Measurements from ENCODE around the gene MED9. TPM values are rescaled to one million over a fixed set of nuclear protein-coding genes. Genes with fewer than 3 reads are reported as not detected.
A peak's percentile ranks its signal among the peaks of the same experiment; 100 is the strongest.
"Not testable (repeated sequence)": the region's sequence is repeated elsewhere in the genome, so short reads cannot be mapped to it uniquely, and the experiment has no call there.

MED9 gene
- total RNA-seq (10 to 100 TPM; 14.2 to 15.4 TPM), polyA plus RNA-seq (10 to 100 TPM; 10.8 to 12.4 TPM)
- long read RNA-seq, donor 1, transcript MED9-201 (2 exons, 2,228 nt) = major isoform, 15 of 16 reads
- long read RNA-seq, donor 1, partial matches to known transcripts = 0 of 16 reads
- long read RNA-seq, donor 1, other reads (novel, unspliced or antisense) = 0 of 16 reads
- long read RNA-seq, donor 2, partial matches to known transcripts = 0 of 4 reads
- long read RNA-seq, donor 2, other reads (novel, unspliced or antisense) = 0 of 4 reads
- long read RNA-seq, donor 3, transcript MED9-201 (2 exons, 2,228 nt) = major isoform, 5 of 7 reads
- long read RNA-seq, donor 3, partial matches to known transcripts = 0 of 7 reads
- long read RNA-seq, donor 3, other reads (novel, unspliced or antisense) = 0 of 7 reads
- long read RNA-seq, donor 4, partial matches to known transcripts = 0 of 4 reads
- long read RNA-seq, donor 4, other reads (novel, unspliced or antisense) = 0 of 4 reads
- long read RNA-seq, donor 5, transcript MED9-201 (2 exons, 2,228 nt) = major isoform, 12 of 13 reads
- long read RNA-seq, donor 5, partial matches to known transcripts = 0 of 13 reads
- long read RNA-seq, donor 5, other reads (novel, unspliced or antisense) = 0 of 13 reads

GRCh38 chr17:17476865-17477467 is at the start of gene MED9:
MED9 (plus strand) TSS chr17:17477000; CDS start chr17:17477042, 42 bp downstream.
- H3K27ac ChIP-seq (ENCODE audit: low read depth in 1 of 2, low read length in 1 of 2) = peak within 1 kb of the TSS; percentile 86 to 97
- peaks cover 4 to 17% (median 10%) of the 10 kb centered on the region in 5 donors for H3K4me1 ChIP-seq (ENCODE audit: control insufficient read depth in 5 of 5, insufficient read depth in 5 of 5, low read length in 5 of 5)
- WGBS, 2 donors = 0% methylated on average over 41 to 47 of the region's 47 CpGs
- H3K36me3 ChIP-seq (ENCODE audit: control insufficient read depth in 4 of 4, insufficient read depth in 4 of 4, low read length in 4 of 4) = peaks cover 0 to 4% (median 1%) of the 10 kb centered on the region in 4 donors
- ATAC-seq (ENCODE audit: insufficient read depth, low FRiP score) (peak; percentile 93), DNase-seq (peak; percentile 94 to 96 (median 96))
- H3K9me3 ChIP-seq (ENCODE audit: control insufficient read depth in 4 of 4, insufficient read depth in 3 of 4, low read length in 3 of 4) = no peaks in the 10 kb centered on the region
- peaks cover 0 to 2% (median 0%) of the 10 kb centered on the region in 3 donors for H3K27me3 ChIP-seq (ENCODE audit: control insufficient read depth in 3 of 3, insufficient read depth in 3 of 3, low read length in 2 of 3)
- peak within 1 kb of the TSS; percentile 86 for H3K4me3 ChIP-seq
- peak within 1 kb of the TSS; percentile 90 to 97 for H3K9ac ChIP-seq (ENCODE audit: insufficient read depth in 1 of 2, low read length in 2 of 2)
- TF ChIP-seq, protein P1, sequence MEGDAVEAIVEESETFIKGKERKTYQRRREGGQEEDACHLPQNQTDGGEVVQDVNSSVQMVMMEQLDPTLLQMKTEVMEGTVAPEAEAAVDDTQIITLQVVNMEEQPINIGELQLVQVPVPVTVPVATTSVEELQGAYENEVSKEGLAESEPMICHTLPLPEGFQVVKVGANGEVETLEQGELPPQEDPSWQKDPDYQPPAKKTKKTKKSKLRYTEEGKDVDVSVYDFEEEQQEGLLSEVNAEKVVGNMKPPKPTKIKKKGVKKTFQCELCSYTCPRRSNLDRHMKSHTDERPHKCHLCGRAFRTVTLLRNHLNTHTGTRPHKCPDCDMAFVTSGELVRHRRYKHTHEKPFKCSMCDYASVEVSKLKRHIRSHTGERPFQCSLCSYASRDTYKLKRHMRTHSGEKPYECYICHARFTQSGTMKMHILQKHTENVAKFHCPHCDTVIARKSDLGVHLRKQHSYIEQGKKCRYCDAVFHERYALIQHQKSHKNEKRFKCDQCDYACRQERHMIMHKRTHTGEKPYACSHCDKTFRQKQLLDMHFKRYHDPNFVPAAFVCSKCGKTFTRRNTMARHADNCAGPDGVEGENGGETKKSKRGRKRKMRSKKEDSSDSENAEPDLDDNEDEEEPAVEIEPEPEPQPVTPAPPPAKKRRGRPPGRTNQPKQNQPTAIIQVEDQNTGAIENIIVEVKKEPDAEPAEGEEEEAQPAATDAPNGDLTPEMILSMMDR (IDR thresholded peaks at IDR 0.05; ENCODE audit: control extremely low read depth, extremely low read depth) = no peak

GRCh38 chr17:17429222-17429621 is 47.6 kb upstream of the MED9 start:
- TF ChIP-seq, protein P1 (IDR thresholded peaks at IDR 0.05; ENCODE audit: control extremely low read depth, extremely low read depth) = no peak
- WGBS, 2 donors = 76 to 81% methylated on average over 2 of the region's 2 CpGs
- no peaks in the 10 kb centered on the region for H3K27me3 ChIP-seq (ENCODE audit: control insufficient read depth in 3 of 3, insufficient read depth in 3 of 3, low read length in 2 of 3)

DNA sequence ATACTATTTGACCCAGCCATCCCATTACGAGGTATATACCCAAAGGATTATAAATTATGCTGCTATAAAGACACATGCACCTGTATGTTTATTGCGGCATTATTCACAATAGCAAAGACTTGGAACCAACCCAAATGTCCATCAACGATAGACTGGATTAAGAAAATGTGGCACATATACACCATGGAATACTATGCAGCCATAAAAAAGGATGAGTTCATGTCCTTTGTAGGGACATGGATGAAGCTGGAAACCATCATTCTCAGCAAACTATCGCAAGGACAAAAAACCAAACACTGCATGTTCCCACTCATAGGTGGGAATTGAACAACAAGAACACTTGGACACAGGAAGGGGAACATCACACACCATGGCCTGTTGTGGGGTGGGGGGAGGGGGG is 45.9 kb upstream of the MED9 start:
- H3K4me1 ChIP-seq (ENCODE audit: control insufficient read depth in 5 of 5, insufficient read depth in 5 of 5, low read length in 5 of 5); H3K9me3 ChIP-seq (ENCODE audit: control insufficient read depth in 4 of 4, insufficient read depth in 3 of 4, low read length in 3 of 4); H3K9ac ChIP-seq (ENCODE audit: insufficient read depth in 1 of 2, low read length in 2 of 2); H3K4me3 ChIP-seq; H3K27ac ChIP-seq (ENCODE audit: low read depth in 1 of 2, low read length in 1 of 2); ATAC-seq (ENCODE audit: insufficient read depth, low FRiP score); H3K36me3 ChIP-seq (ENCODE audit: control insufficient read depth in 4 of 4, insufficient read depth in 4 of 4, low read length in 4 of 4); DNase-seq; H3K27me3 ChIP-seq (ENCODE audit: control insufficient read depth in 3 of 3, insufficient read depth in 3 of 3, low read length in 2 of 3): not testable (repeated sequence)
- WGBS, 2 donors = 80 to 88% methylated on average over 2 to 4 of the region's 4 CpGs

More at GRCh38 chr17:17429222-17429621, 47.6 kb upstream of the MED9 start:
- DNase-seq (no peak), ATAC-seq (ENCODE audit: insufficient read depth, low FRiP score) (no peak)
- Histone ChIP-seq H3K9me3 (ENCODE audit: control insufficient read depth in 4 of 4, insufficient read depth in 3 of 4, low read length in 3 of 4) (peaks cover 0 to 3% (median 0%) of the 10 kb centered on the region in 4 donors), H3K4me1 (ENCODE audit: control insufficient read depth in 5 of 5, insufficient read depth in 5 of 5, low read length in 5 of 5) (peaks cover 0 to 4% (median 0%) of the 10 kb centered on the region in 5 donors), H3K9ac (ENCODE audit: insufficient read depth in 1 of 2, low read length in 2 of 2) (no peak overlapping the region), H3K27ac (ENCODE audit: low read depth in 1 of 2, low read length in 1 of 2) (no peak overlapping the region), H3K36me3 (ENCODE audit: control insufficient read depth in 4 of 4, insufficient read depth in 4 of 4, low read length in 4 of 4) (no peaks in the 10 kb centered on the region), H3K4me3 (no peak overlapping the region)

- Histone ChIP-seq H3K9ac (ENCODE audit: insufficient read depth in 1 of 2, low read length in 2 of 2) (no peak overlapping the region), H3K36me3 (ENCODE audit: control insufficient read depth in 4 of 4, insufficient read depth in 4 of 4, low read length in 4 of 4) (no peaks in the 10 kb centered on the region), H3K27ac (ENCODE audit: low read depth in 1 of 2, low read length in 1 of 2) (no peak overlapping the region), H3K4me3 (no peak overlapping the region), H3K27me3 (ENCODE audit: control insufficient read depth in 3 of 3, insufficient read depth in 3 of 3, low read length in 2 of 3) (no peaks in the 10 kb centered on the region), H3K4me1 (ENCODE audit: control insufficient read depth in 5 of 5, insufficient read depth in 5 of 5, low read length in 5 of 5) (peaks cover 0 to 1% (median 0%) of the 10 kb centered on the region in 5 donors), H3K9me3 (ENCODE audit: control insufficient read depth in 4 of 4, insufficient read depth in 3 of 4, low read length in 3 of 4) (no peaks in the 10 kb centered on the region)
- ATAC-seq (ENCODE audit: insufficient read depth, low FRiP score) (no peak), DNase-seq (no peak)
- 52 to 60% methylated on average over 6 of the region's 6 CpGs for WGBS, 2 donors
- TF ChIP-seq, protein P1 (IDR thresholded peaks at IDR 0.05; ENCODE audit: control extremely low read depth, extremely low read depth) = no peak
Observed at GRCh38 chr17:17431605-17432004, 45.2 kb upstream of the MED9 start.
